HEK293 (cell line): Measurements from ENCODE around the gene ADAMTS16.

Experiments
- CTCF ChIA-PET: fragments of 350-600 bp; formaldehyde crosslinking; extraction: SDS; loops from one replicate; lab custom pipeline; 2021; ENCODE audit warnings: antibody characterized with exemption; lab: Yijun Ruan, JAX
- POLR2A ChIA-PET: fragments of 300-600 bp; formaldehyde crosslinking; extraction: SDS; loops from one replicate; lab custom pipeline; 2020; ENCODE audit warnings: antibody characterized with exemption, inconsistent platforms; lab: Yijun Ruan, JAX
- H3K27ac ChIP-seq: fragments of 200-500 bp; sonication (Bioruptor generic); 2 replicates; pipeline ENCODE4 v1.5.1; 2014; ENCODE audit warnings: low read depth, low read length, control low read depth, inconsistent platforms; ENCODE audit errors: extremely low read depth
- H3K36me3 ChIP-seq, 2 experiments: fragments of 200-500 bp in 1 of 2; sonication (Bioruptor generic) in 1 of 2; 1 replicate in 1 of 2; 2 replicates in 1 of 2; pipeline ENCODE4 v1.5.1; 2014 to 2017; ENCODE audit warnings: inconsistent platforms in 2 of 2, low read length in 2 of 2; ENCODE audit not compliant: control insufficient read depth in 2 of 2, insufficient read depth in 1 of 2
- H3K4me1 ChIP-seq: fragments of 200-500 bp; sonication (Bioruptor generic); 2 replicates; pipeline ENCODE4 v1.5.1; 2014; ENCODE audit warnings: mild to moderate bottlenecking, low read length, inconsistent platforms; ENCODE audit not compliant: control insufficient read depth, insufficient read depth
- H3K4me3 ChIP-seq: 2 replicates; pipeline ENCODE4 v1.5.1; 2011; ENCODE audit warnings: low read depth, mild to moderate bottlenecking, control low read depth, low read length, moderate library complexity
- H3K9me3 ChIP-seq: fragments of 200-500 bp; sonication (Bioruptor generic); 2 replicates; pipeline ENCODE4 v1.5.1; 2014; ENCODE audit warnings: low read depth, low read length, inconsistent platforms; ENCODE audit not compliant: control insufficient read depth, insufficient read depth
- CTCF ChIP-seq: fragments of 450-650 bp; formaldehyde crosslinking; IDR thresholded peaks from 2 replicates; pipeline ENCODE4 v1.5.1; 2016; ENCODE audit warnings: missing biosample characterization, missing genetic modification characterization
- WT1 ChIP-seq: fragments of 450-650 bp; formaldehyde crosslinking; IDR thresholded peaks from 2 replicates; pipeline ENCODE4 v1.5.1; 2016; ENCODE audit warnings: missing biosample characterization, missing genetic modification characterization
- ZBTB26 ChIP-seq: fragments of 450-650 bp; formaldehyde crosslinking; optimal IDR thresholded peaks from 2 replicates; pipeline ENCODE3; 2016; ENCODE audit warnings: missing biosample characterization, mild to moderate bottlenecking, missing genetic modification characterization
- ZBTB48 ChIP-seq: fragments of 450-650 bp; formaldehyde crosslinking; IDR thresholded peaks from 2 replicates; pipeline ENCODE4 v1.5.1; 2016; ENCODE audit warnings: missing biosample characterization, missing genetic modification characterization
- ZNF140 ChIP-seq: fragments of 450-650 bp; formaldehyde crosslinking; IDR thresholded peaks from 2 replicates; pipeline ENCODE4 v1.5.1; 2016; ENCODE audit warnings: missing biosample characterization, missing genetic modification characterization
- ZNF155 ChIP-seq: fragments of 450-650 bp; formaldehyde crosslinking; IDR thresholded peaks from 2 replicates; pipeline ENCODE4 v1.5.1; 2016; ENCODE audit warnings: missing biosample characterization, missing genetic modification characterization
- ZNF175 ChIP-seq: fragments of 450-650 bp; formaldehyde crosslinking; IDR thresholded peaks from 2 replicates; pipeline ENCODE4 v1.5.1; 2016; ENCODE audit warnings: missing biosample characterization, missing genetic modification characterization
- ZNF202 ChIP-seq: fragments of 450-650 bp; formaldehyde crosslinking; IDR thresholded peaks from 2 replicates; pipeline ENCODE4 v1.5.1; 2016; ENCODE audit warnings: missing biosample characterization, missing genetic modification characterization, borderline replicate concordance
- ZNF223 ChIP-seq: fragments of 450-650 bp; formaldehyde crosslinking; IDR thresholded peaks from 2 replicates; pipeline ENCODE4 v1.5.1; 2016; ENCODE audit warnings: missing biosample characterization, missing genetic modification characterization
- ZNF473 ChIP-seq: fragments of 450-650 bp; formaldehyde crosslinking; IDR thresholded peaks from 2 replicates; pipeline ENCODE4 v1.5.1; 2017; ENCODE audit warnings: missing biosample characterization, missing genetic modification characterization
- ZNF510 ChIP-seq: fragments of 450-650 bp; formaldehyde crosslinking; IDR thresholded peaks from 2 replicates; pipeline ENCODE4 v1.5.1; 2018; ENCODE audit warnings: mild to moderate bottlenecking, missing genetic modification characterization, missing biosample characterization; ENCODE audit not compliant: insufficient replicate concordance
- ZNF596 ChIP-seq: fragments of 450-650 bp; IDR thresholded peaks from 2 replicates; pipeline ENCODE4 v1.5.0; 2018; ENCODE audit warnings: missing biosample characterization, mild to moderate bottlenecking, missing genetic modification characterization, moderate library complexity
- ZNF623 ChIP-seq: fragments of 450-650 bp; formaldehyde crosslinking; IDR thresholded peaks from 2 replicates; pipeline ENCODE4 v1.5.1; 2016; ENCODE audit warnings: missing biosample characterization, missing genetic modification characterization
- ZNF677 ChIP-seq: fragments of 450-650 bp; IDR thresholded peaks from 2 replicates; pipeline ENCODE4 v1.5.0; 2018; ENCODE audit warnings: missing biosample characterization, mild to moderate bottlenecking, missing genetic modification characterization, moderate library complexity
- ZNF830 ChIP-seq: fragments of 450-650 bp; IDR thresholded peaks from 2 replicates; pipeline ENCODE4 v1.5.0; 2018; ENCODE audit warnings: missing biosample characterization, missing genetic modification characterization, low read depth, mild to moderate bottlenecking, moderate library complexity
- TF ChIP-seq, protein P1 (sequence below): fragments of 450-650 bp; formaldehyde crosslinking; IDR thresholded peaks from 2 replicates; pipeline ENCODE4 v1.5.1; 2016; ENCODE audit warnings: missing biosample characterization, missing genetic modification characterization, borderline replicate concordance
- TF ChIP-seq, protein P2 (sequence below): fragments of 450-650 bp; formaldehyde crosslinking; IDR thresholded peaks from 2 replicates; pipeline ENCODE4 v1.5.1; 2016; ENCODE audit warnings: missing biosample characterization, missing genetic modification characterization
- TF ChIP-seq, protein P3 (sequence below): fragments of 450-650 bp; formaldehyde crosslinking; IDR thresholded peaks from 2 replicates; pipeline ENCODE4 v1.5.0; 2017; ENCODE audit warnings: missing biosample characterization, missing genetic modification characterization, borderline replicate concordance

ADAMTS16 gene

DNA sequence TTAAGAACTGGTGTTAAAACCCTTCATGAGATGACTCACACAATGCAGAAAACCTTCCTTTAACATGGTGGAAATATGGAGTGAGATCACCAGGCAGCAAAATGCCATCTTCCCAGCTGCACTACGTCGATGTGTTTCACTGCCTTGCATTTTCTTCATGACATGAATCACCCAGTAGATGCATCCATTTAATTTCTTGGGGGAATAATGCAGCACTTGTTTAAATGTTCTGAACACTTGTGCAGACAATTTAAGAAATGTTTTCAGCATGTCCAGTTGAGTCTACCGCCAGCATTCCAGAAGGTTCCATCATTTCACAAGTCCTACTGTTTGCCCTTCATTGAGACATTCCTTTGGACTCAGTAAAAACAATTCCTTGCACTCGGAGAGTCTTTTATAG lies 81.6 kb downstream of the ADAMTS16 start:
- ChIA-PET CTCF (no interaction called here), POLR2A (no interaction called here)
- 0 out of 2 replicates have a peak, but pooled peaks cover 3% of the 10 kb centered on the region for H3K4me1 ChIP-seq
- H3K27ac ChIP-seq = no peak overlapping the region
- TF ChIP-seq ZNF140 (tag by site-specific recombination) (no peak), ZNF510 (tag by site-specific recombination) (no peak), ZNF223 (tag by site-specific recombination) (no peak), ZNF623 (tag by site-specific recombination) (no peak), ZBTB26 (tag by site-specific recombination) (no peak), CTCF (tag by site-specific recombination) (no peak), ZNF155 (tag by site-specific recombination) (no peak), ZNF596 (no peak), ZNF473 (no peak), ZNF677 (tag by site-specific recombination) (no peak), ZBTB48 (tag by site-specific recombination) (no peak), ZNF830 (tag by site-specific recombination) (no peak), ZNF202 (no peak), ZNF175 (tag by site-specific recombination) (no peak), WT1 (no peak)
- TF ChIP-seq, protein P1, sequence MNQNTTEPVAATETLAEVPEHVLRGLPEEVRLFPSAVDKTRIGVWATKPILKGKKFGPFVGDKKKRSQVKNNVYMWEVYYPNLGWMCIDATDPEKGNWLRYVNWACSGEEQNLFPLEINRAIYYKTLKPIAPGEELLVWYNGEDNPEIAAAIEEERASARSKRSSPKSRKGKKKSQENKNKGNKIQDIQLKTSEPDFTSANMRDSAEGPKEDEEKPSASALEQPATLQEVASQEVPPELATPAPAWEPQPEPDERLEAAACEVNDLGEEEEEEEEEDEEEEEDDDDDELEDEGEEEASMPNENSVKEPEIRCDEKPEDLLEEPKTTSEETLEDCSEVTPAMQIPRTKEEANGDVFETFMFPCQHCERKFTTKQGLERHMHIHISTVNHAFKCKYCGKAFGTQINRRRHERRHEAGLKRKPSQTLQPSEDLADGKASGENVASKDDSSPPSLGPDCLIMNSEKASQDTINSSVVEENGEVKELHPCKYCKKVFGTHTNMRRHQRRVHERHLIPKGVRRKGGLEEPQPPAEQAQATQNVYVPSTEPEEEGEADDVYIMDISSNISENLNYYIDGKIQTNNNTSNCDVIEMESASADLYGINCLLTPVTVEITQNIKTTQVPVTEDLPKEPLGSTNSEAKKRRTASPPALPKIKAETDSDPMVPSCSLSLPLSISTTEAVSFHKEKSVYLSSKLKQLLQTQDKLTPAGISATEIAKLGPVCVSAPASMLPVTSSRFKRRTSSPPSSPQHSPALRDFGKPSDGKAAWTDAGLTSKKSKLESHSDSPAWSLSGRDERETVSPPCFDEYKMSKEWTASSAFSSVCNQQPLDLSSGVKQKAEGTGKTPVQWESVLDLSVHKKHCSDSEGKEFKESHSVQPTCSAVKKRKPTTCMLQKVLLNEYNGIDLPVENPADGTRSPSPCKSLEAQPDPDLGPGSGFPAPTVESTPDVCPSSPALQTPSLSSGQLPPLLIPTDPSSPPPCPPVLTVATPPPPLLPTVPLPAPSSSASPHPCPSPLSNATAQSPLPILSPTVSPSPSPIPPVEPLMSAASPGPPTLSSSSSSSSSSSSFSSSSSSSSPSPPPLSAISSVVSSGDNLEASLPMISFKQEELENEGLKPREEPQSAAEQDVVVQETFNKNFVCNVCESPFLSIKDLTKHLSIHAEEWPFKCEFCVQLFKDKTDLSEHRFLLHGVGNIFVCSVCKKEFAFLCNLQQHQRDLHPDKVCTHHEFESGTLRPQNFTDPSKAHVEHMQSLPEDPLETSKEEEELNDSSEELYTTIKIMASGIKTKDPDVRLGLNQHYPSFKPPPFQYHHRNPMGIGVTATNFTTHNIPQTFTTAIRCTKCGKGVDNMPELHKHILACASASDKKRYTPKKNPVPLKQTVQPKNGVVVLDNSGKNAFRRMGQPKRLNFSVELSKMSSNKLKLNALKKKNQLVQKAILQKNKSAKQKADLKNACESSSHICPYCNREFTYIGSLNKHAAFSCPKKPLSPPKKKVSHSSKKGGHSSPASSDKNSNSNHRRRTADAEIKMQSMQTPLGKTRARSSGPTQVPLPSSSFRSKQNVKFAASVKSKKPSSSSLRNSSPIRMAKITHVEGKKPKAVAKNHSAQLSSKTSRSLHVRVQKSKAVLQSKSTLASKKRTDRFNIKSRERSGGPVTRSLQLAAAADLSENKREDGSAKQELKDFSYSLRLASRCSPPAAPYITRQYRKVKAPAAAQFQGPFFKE (tag by site-specific recombination) = no peak
- TF ChIP-seq, protein P2, sequence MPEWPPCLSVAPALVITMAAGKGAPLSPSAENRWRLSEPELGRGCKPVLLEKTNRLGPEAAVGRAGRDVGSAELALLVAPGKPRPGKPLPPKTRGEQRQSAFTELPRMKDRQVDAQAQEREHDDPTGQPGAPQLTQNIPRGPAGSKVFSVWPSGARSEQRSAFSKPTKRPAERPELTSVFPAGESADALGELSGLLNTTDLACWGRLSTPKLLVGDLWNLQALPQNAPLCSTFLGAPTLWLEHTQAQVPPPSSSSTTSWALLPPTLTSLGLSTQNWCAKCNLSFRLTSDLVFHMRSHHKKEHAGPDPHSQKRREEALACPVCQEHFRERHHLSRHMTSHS (tag by site-specific recombination) = no peak
- TF ChIP-seq, protein P3, sequence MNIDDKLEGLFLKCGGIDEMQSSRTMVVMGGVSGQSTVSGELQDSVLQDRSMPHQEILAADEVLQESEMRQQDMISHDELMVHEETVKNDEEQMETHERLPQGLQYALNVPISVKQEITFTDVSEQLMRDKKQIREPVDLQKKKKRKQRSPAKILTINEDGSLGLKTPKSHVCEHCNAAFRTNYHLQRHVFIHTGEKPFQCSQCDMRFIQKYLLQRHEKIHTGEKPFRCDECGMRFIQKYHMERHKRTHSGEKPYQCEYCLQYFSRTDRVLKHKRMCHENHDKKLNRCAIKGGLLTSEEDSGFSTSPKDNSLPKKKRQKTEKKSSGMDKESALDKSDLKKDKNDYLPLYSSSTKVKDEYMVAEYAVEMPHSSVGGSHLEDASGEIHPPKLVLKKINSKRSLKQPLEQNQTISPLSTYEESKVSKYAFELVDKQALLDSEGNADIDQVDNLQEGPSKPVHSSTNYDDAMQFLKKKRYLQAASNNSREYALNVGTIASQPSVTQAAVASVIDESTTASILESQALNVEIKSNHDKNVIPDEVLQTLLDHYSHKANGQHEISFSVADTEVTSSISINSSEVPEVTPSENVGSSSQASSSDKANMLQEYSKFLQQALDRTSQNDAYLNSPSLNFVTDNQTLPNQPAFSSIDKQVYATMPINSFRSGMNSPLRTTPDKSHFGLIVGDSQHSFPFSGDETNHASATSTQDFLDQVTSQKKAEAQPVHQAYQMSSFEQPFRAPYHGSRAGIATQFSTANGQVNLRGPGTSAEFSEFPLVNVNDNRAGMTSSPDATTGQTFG (tag by site-specific recombination) = no peak
- no peak overlapping the region for H3K4me3 ChIP-seq
- no peaks in the 10 kb centered on the region for H3K36me3 ChIP-seq
- no peaks in the 10 kb centered on the region for H3K9me3 ChIP-seq
